Stimulated activated naive CD4-positive, alpha-beta T cell (primary cell): ENCODE results near the gene AMPD3.

Experiments
- DNase-seq, 6 experiments: peaks; one replicate each; lab custom pipeline; 2025; lab: John Stamatoyannopoulos, UW

AMPD3 gene

DNA sequence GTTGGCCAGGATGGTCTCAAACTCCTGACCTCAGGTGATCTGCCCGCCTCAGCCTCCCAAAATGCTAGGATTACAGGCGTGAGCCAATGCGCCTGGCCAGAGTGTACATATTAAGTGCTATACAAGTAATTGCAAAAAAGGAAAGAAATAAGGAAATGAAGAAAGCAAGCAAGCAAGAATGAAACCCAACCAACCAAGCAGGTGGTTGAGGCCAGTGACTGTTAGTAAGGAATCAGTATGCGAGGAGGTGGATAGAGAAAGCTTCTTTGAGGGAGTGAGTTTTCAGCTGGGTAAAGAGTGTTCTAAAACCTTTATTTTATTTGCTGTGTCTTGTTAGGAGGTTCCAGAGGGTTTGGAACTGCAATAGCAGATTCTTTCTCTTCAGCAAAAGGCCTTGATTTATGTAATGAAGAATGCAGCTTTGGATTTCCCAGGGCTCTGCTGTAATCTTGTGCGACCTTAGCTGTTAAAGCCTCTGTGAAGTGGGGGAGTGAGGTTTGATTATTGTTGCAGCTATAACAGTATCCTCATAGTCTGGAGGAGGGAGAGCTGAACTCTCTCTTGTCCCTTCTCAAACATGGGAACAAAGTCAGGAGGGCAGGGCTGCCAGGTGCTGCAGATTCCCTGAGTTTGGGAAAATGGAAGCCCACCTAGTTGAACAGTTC, 5.7 kb downstream of the AMPD3 start:
- no peak for DNase-seq

DNA sequence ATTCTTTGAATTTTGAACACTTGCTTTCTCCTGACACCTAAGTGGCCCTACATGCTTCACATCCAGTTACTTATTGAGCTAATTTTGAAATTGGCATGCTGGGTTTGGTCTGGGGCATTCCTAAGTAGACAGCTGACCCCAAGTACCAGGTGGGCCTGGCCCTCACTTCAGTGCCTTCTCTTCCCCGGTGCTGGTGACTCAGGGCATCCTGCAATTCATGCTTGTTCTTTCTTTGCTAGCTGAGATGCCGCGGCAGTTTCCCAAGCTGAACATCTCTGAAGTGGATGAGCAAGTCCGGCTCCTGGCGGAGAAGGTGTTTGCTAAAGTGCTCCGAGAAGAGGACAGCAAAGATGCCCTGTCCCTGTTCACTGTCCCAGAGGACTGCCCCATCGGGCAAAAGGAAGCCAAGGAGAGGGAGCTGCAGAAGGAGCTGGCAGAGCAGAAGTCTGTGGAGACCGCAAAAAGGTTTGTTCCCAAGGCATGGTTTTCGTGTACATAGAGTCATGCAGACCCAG, 6.3 kb downstream of the AMPD3 start:
- DNase-seq, result no peak

- no peak for DNase-seq
These were observed 7.8 kb downstream of the AMPD3 start for GRCh38 chr11:10462746-10463300.

DNA sequence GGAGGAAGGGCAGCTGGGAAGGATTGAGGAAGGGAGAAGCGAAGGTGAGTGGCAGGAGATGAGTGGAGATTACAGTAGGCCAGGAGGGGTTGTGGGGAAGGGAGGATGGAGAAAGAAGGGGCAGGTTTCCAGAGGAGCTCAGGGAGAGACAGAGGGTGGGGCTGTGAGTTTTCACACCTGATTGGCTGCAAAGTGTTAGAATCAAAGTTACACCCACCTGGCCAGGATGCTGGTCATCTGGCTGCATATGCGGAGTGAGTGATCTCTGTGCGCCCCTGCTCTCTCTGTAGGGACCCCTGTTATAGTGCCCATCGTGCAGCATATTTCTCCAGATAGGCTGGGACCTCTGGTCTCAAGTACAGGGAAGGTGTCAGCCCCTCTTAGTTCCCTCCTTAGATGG, 18.3 kb downstream of the AMPD3 start:
- no peak for DNase-seq

GRCh38 chr11:10474551-10474950, 19.5 kb downstream of the AMPD3 start:
- no peak for DNase-seq

GRCh38 chr11:10476342-10476741, 21.3 kb downstream of the AMPD3 start:
- DNase-seq, result no peak

GRCh38 chr11:10476927-10477689, 22.0 kb downstream of the AMPD3 start:
- DNase-seq, result no peak

GRCh38 chr11:10477690-10478046, 22.6 kb downstream of the AMPD3 start:
- no peak for DNase-seq

- DNase-seq, result no peak
These were observed 23.0 kb downstream of the AMPD3 start for GRCh38 chr11:10478066-10478465.

- DNase-seq, result no peak
These were observed 23.8 kb downstream of the AMPD3 start for GRCh38 chr11:10478574-10479550.

GRCh38 chr11:10480026-10480425, 25.0 kb downstream of the AMPD3 start:
- no peak for DNase-seq

GRCh38 chr11:10480760-10481159, 25.7 kb downstream of the AMPD3 start:
- no peak for DNase-seq

GRCh38 chr11:10481560-10482349, 26.7 kb downstream of the AMPD3 start:
- no peak for DNase-seq

DNA sequence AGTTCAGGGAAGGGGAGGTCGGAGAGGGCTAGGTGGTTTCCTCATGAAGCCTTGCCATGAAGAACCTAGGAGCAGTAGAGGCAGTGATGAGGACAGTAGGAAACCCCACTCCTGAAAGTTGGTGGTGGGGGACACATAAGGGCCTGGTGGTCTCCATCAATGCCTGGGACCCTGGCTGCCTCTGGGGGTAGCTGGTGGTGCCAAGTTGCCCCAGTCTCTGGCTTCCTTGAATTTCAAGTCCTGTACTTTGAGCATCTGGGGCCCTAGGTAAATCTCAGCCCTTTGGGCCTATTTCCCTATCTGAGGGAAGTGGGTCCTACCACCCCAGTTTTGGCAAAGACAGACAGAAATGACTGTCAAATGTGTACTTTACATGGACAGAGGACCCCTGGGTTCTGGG, 28.1 kb downstream of the AMPD3 start:
- no peak for DNase-seq

GRCh38 chr11:10483584-10483983, 28.5 kb downstream of the AMPD3 start:
- DNase-seq, result no peak

- no peak for DNase-seq
These were observed 29.6 kb downstream of the AMPD3 start for GRCh38 chr11:10484461-10485180.

DNA sequence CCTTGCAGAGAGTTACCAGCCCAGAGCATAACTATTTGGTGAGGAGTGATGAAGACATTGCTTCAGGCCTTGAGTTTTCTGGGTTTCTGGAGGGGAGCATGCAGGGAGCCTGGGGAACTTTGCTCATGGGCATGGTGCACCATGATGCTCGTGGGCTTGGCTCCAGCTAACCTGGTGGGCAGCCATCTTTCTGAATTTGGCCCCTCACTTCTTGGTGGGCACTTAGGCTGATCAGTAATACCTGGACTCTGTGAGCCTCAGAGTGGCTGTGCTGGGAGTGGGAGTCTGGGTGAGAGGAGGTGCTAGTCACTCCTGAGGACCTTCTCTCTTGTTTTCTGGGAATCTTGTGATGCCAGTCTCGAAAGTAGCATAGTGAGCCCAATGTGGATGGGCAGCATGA, 30.6 kb downstream of the AMPD3 start:
- DNase-seq, result no peak

DNA sequence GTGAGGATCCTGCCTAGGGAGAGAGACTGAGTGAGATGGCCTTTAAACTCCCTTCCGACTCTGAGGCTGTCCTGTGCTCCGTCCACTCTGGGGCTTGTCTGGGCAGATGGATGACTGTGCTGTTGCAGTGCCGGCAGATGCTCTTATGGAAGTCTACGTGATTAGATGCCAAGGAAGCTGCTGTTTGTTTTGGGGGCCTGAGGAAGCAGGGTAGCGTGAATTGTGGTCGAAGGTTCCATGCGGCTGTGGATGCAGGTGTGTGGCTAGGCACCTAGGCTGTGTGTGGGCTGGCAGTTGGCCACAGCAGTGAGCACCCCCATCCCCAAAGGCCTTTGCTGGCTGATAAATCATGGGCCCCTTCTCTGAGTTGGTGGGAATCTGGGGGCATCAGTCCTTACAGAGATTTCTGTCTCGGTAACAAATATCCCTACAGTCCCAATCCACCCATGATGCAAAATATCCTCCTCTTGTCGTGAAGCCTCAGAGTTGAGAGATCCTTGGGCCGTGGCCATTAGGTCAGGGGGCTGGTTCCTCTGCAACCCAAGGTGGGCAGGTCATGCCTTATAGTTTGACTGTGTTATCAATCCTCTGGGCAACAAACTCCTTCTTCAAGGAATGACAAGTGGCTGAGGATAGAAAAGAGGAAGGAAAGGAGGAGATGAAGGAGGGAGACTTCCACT, 31.2 kb downstream of the AMPD3 start:
- no peak for DNase-seq

- no peak for DNase-seq
These were observed 32.1 kb downstream of the AMPD3 start for GRCh38 chr11:10487002-10487647.
